Ecto neural progenitor cell (in vitro differentiated cells): ENCODE measurements around the gene AAR2.

Source experiments
- DNase-seq: peaks from one replicate; pipeline ENCODE4 v3.0.0-alpha.2; 2018; ENCODE audit warnings: low spot score

The AAR2 gene

GRCh38 chr20:36279776-36280175, 43.5 kb downstream of the AAR2 start:
- DNase-seq: no peak

DNA sequence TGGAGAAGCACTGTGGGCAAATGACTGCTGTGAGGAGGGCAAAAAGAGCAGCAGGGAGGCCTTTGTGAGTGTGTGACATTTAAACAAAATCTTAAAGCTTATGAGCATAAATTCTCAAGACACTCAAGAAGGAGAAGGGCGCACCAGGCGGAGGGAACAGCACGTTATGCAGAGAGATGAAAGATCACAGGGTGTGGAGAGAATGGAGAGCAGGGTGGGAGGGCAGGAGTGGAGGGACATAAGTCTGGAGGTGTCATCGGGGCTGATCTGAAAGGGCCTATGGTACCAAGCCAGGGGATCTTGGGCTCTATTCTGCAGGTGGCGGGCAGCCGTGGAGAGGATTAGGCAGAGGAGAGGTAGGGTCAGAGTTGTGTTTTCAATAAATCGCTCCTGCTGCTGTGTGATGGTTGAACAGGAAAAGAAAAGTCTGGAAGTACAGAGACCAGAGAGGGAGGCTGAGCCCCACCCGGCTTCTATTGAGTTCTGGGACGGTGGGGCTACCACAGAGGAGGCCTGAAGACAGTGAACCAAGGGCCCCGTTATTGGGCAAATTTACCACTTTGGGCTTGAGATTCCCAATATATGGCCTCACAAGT, 45.6 kb downstream of the AAR2 start:
- no peak for DNase-seq

GRCh38 chr20:36284751-36285150, 48.5 kb downstream of the AAR2 start:
- no peak for DNase-seq

GRCh38 chr20:36285746-36286447, 49.6 kb downstream of the AAR2 start:
- peak; percentile 39 for DNase-seq

DNA sequence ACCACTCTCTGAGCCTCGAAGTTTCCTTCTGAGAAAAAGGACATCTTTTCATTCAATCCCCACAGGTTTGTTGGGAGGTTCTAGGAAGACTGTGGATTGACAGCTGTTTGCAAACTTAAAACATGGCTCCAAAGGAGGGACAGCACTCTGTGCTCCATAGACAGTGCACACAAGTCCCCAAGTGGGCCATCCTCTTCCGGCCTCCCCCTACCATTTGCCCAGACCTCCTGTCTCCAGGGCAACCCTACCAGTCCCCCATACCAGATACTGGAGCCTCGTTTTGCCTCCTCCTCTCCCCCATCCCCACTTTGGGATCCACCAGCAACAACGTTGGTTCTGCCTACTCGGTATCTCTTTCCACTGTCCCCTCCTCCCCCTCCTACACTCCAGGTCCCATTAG, 61.4 kb downstream of the AAR2 start:
- DNase-seq: no peak

- no peak for DNase-seq
Observed at GRCh38 chr20:36298061-36298460, 61.8 kb downstream of the AAR2 start.

GRCh38 chr20:36298795-36299339, 62.6 kb downstream of the AAR2 start:
- no peak for DNase-seq

DNA sequence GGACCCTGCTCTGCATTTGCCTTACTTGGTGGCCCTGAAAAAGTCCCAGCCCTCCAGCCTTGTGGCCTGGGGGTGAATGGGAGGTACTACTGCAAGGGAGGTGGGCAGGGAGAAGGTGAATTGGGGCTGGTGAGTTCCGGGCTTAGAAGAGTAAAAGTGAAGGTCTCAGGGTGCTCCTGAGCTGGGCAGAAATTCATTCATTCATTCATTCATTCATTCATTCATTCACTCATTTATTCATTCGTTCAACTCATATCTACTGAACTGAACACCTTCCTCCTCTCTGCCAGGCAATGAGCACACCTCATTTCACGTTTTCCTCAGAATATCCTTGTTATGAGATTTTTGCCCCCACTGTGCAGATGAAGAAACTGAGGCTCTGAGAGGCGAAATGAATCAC, 63.2 kb downstream of the AAR2 start:
- no peak for DNase-seq

DNA sequence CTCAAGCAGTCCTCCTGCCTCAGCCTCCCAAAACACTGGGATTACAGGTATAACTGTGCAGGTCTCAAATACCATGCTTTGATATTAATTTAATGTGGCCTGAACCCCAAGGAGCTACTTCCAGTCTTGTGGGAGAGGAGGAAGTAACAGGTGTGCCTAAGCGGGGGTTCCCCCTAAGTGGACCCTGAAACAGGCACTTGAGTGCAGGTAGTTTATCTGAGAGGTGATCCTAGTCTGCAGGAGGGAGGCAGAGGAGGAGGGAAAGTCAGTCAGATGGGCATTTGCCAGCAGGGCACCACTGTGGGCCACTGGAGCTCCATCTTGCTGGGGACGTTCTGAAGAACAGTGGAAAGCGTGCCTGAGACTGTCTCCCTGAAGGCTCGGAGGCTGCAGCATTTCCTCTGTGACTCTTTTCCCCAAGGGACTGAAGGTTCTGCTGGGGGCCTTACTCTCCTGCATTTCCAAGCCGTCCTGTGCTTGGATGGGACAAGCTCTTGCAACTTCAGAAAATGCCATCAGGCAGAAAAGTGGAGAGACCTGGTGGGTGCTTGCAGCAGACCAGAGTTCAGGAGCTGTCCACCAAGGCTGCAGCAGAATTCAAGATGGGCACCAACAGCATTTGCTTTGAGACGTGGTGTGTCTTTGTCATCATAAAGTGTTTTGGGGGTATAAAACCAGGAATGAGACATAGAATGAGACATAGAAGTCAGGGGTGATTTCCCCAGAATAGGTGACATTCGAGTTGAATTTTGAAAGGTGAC, 65.3 kb downstream of the AAR2 start:
- DNase-seq: no peak

DNA sequence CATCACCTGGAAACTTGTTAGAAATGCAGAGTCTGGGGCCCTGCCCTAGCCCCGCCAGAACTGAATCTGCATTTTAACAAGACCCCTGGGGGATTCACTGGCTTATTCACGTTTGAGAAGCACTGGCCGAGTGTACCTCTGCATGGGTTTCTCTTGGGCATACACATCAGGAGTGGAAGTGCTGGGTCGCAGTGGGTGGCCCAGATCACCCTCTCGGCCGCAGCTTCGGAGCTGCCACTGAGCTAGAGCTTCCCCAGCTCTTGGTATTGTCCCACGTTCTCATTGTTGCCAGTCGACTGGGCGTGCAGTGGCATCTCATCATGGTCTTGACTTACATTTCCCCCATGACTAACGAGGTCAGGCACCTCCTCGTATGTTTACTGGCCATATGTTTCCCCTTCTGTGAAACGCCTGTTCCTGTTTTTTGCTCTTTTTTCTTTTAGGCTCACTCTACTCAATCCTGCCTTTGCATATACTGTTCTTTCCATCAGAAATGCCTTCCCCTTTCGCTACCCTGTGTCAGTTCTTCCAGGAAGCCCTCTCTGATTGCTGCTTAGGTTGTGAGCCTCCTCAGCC, 66.8 kb downstream of the AAR2 start:
- DNase-seq: no peak

GRCh38 chr20:36303831-36304230, 67.6 kb downstream of the AAR2 start:
- DNase-seq: no peak

- DNase-seq: no peak
Observed at GRCh38 chr20:36304786-36305495, 68.7 kb downstream of the AAR2 start.

GRCh38 chr20:36305602-36306551, 69.6 kb downstream of the AAR2 start, which contains the start of gene DLGAP4:
TSS of gene DLGAP4 (plus strand) at chr20:36306339. CDS start at chr20:36431718, 125,379 bp downstream.
- DNase-seq: no peak
